ENCODE data around the gene OR1D5. TPM values are rescaled to one million over a fixed set of nuclear protein-coding genes. Genes with fewer than 3 reads are reported as not detected.
A peak's percentile ranks its signal among the peaks of the same experiment; 100 is the strongest.

The OR1D5 gene
- total and polyA plus RNA-seq, 2 donors from 2014 or later: not detected

DNA sequence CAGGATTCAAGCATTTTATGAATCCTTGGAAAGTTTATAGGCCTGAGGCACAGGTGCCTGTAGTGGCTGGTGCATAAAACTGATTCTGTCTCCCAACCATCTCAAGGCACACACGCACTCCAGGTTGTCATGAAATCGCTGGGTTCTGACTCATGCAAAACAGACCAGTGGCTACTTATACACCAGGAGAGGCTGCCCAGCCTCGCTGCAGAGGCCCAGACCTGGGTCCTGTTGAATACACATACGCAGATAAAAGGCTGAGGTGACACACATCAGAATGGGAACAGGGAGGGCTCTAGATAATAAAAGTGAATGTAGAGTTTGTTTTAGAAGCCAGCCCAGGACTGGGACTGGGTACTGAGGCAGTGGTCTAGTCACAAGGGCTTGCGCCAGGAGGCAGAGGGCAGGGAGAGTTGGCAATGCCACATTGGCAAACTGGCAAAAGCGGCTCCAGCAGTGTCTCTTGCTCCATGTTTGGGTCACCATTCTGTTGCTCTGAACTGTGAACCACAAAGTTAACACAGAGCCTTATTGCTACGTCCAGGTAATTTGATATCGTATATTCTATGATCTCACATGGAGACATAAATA, 13.6 kb downstream of the OR1D5 start:
- H3K27ac ChIP-seq (ENCODE audit: low read depth in 2 of 2, low read length in 2 of 2): no peak overlapping the region
- peaks cover 0 to 3% (median 0%) of the 10 kb centered on the region in 3 donors for H3K4me1 ChIP-seq (ENCODE audit: control insufficient read depth in 2 of 3, insufficient read depth in 2 of 3, low read depth in 1 of 3, low read length in 3 of 3)
- TF ChIP-seq, protein P1, sequence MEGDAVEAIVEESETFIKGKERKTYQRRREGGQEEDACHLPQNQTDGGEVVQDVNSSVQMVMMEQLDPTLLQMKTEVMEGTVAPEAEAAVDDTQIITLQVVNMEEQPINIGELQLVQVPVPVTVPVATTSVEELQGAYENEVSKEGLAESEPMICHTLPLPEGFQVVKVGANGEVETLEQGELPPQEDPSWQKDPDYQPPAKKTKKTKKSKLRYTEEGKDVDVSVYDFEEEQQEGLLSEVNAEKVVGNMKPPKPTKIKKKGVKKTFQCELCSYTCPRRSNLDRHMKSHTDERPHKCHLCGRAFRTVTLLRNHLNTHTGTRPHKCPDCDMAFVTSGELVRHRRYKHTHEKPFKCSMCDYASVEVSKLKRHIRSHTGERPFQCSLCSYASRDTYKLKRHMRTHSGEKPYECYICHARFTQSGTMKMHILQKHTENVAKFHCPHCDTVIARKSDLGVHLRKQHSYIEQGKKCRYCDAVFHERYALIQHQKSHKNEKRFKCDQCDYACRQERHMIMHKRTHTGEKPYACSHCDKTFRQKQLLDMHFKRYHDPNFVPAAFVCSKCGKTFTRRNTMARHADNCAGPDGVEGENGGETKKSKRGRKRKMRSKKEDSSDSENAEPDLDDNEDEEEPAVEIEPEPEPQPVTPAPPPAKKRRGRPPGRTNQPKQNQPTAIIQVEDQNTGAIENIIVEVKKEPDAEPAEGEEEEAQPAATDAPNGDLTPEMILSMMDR (IDR thresholded peaks at IDR 0.05; ENCODE audit: borderline replicate concordance, extremely low read depth, insufficient read depth): no peak
- intact Hi-C loops (cut with DNase I): no loop called here
- no peaks in the 10 kb centered on the region for H3K9me3 ChIP-seq (ENCODE audit: control insufficient read depth in 2 of 3, insufficient read depth in 1 of 3, low read length in 3 of 3)
- no peaks in the 10 kb centered on the region for H3K36me3 ChIP-seq (ENCODE audit: control insufficient read depth in 2 of 3, insufficient read depth in 3 of 3, low read length in 3 of 3)
- no peak overlapping the region for H3K9ac ChIP-seq (ENCODE audit: low read length in 3 of 3)
- H3K4me3 ChIP-seq (ENCODE audit: low read length in 3 of 3): peak overlapping the region in 2 of 3 donors; percentile 91 to 92
- FAIRE-seq (no peak), DNase-seq (no peak)
- H3K27me3 ChIP-seq (ENCODE audit: control insufficient read depth, insufficient read depth, low read length): no peaks in the 10 kb centered on the region

DNA sequence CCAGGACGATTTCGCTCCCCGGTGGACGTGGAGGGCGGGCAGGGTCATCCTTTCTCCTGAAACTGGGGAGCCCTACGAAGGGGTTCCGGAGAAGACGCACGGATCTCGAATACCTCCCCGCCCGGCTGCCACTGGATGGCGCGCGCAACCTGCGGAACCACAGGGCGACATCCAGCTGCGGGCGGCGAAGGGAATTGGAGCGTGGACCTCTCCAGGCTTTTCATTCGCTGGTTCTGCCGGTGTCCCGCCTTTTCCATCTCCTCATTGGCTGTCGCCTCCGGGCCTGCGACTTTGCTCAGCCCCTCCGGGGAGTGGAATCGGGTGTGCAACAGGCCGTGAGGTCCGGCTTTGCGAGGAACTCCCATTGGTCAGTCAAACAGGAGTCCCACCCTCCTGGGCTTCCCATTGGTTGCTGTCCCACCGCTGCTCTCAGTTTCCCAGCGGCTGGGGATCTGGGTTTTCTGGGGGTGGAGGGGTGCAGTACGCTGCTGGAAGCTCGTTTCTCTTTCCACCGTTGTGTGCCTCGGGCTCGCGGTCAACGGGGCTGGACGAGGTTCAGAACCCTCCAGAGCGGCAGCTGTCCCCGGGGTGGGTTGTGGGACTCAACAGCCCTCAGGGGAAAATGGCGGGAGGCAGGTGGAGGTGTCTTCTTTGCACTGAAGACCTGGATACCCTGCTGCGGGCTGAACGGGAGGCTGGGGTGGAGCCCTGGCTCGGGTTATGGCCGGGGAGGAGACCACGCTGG, 14.5 kb downstream of the OR1D5 start:
- Histone ChIP-seq H3K9me3 (ENCODE audit: control insufficient read depth in 2 of 3, insufficient read depth in 1 of 3, low read length in 3 of 3) (peaks cover 0 to 9% (median 0%) of the 10 kb centered on the region in 3 donors), H3K9ac (ENCODE audit: low read length in 3 of 3) (peak overlapping the region; percentile 57 to 84 (median 60)), H3K4me3 (ENCODE audit: low read length in 3 of 3) (peak overlapping the region; percentile 71 to 92 (median 91)), H3K27me3 (ENCODE audit: control insufficient read depth, insufficient read depth, low read length) (no peaks in the 10 kb centered on the region), H3K4me1 (ENCODE audit: control insufficient read depth in 2 of 3, insufficient read depth in 2 of 3, low read depth in 1 of 3, low read length in 3 of 3) (peaks cover 0 to 3% (median 0%) of the 10 kb centered on the region in 3 donors), H3K36me3 (ENCODE audit: control insufficient read depth in 2 of 3, insufficient read depth in 3 of 3, low read length in 3 of 3) (no peaks in the 10 kb centered on the region), H3K27ac (ENCODE audit: low read depth in 2 of 2, low read length in 2 of 2) (peak overlapping the region in 1 of 2 donors; percentile 69)
- FAIRE-seq (peak; percentile 94), DNase-seq (peak; percentile 97 to 100 (median 99))
- TF ChIP-seq, protein P1 (IDR thresholded peaks at IDR 0.05; ENCODE audit: borderline replicate concordance, extremely low read depth, insufficient read depth): peak; percentile 73
- intact Hi-C loops (cut with DNase I): no loop called here

- intact Hi-C loops (cut with DNase I): no loop called here
- Histone ChIP-seq H3K4me1 (ENCODE audit: control insufficient read depth in 2 of 3, insufficient read depth in 2 of 3, low read depth in 1 of 3, low read length in 3 of 3) (peaks cover 0 to 3% (median 0%) of the 10 kb centered on the region in 3 donors), H3K27ac (ENCODE audit: low read depth in 2 of 2, low read length in 2 of 2) (no peak overlapping the region), H3K27me3 (ENCODE audit: control insufficient read depth, insufficient read depth, low read length) (no peaks in the 10 kb centered on the region), H3K9me3 (ENCODE audit: control insufficient read depth in 2 of 3, insufficient read depth in 1 of 3, low read length in 3 of 3) (peaks cover 0 to 13% (median 0%) of the 10 kb centered on the region in 3 donors), H3K9ac (ENCODE audit: low read length in 3 of 3) (no peak overlapping the region), H3K36me3 (ENCODE audit: control insufficient read depth in 2 of 3, insufficient read depth in 3 of 3, low read length in 3 of 3) (no peaks in the 10 kb centered on the region), H3K4me3 (ENCODE audit: low read length in 3 of 3) (no peak overlapping the region)
- TF ChIP-seq, protein P1 (IDR thresholded peaks at IDR 0.05; ENCODE audit: borderline replicate concordance, extremely low read depth, insufficient read depth): no peak
- FAIRE-seq (no peak), DNase-seq (no peak)
Measured at GRCh38 chr17:3046753-3047152, 16.7 kb downstream of the OR1D5 start.
